K562 (cell line): Measurements from ENCODE around the gene CENPP. TPM values are rescaled to one million over a fixed set of nuclear protein-coding genes. Genes with fewer than 3 reads are reported as not detected.

ENCODE experiments used
- ATAC-seq: fragments of 200-7000 bp; cut with Tn5 transposase; 3 replicates; pipeline ENCODE4 v1.9.1; 2020; ENCODE audit warnings: moderate library complexity
- BruUV-seq: library from RNA; stranded (reverse); fragments of 400-500 nt; replicated peaks from 2 replicates; lab custom pipeline; 2021; lab: Mats Ljungman, UMichigan
- CTCF ChIA-PET: fragments of 300-600 bp; formaldehyde crosslinking; extraction: SDS; loops from one replicate; lab custom pipeline; 2021; ENCODE audit warnings: low intra/inter-chr PET ratio; lab: Yijun Ruan, JAX
- POLR2A ChIA-PET: fragments of 300-600, 350-650 bp; sonication (Branson Sonifier 250); formaldehyde crosslinking; extraction: SDS; loops from one replicate; lab custom pipeline; 2021; ENCODE audit warnings: antibody characterized with exemption, inconsistent platforms; lab: Yijun Ruan, JAX
- DNase-seq, 4 experiments: peaks; one replicate each; pipeline versions ENCODE4 v3.0.0 to v3.0.0-alpha.2; 2011 to 2018; ENCODE audit warnings: low spot score in 3 of 4, mixed read lengths in 3 of 4; ENCODE audit errors: extremely low read depth in 1 of 4
- FAIRE-seq: peaks from 2 replicates; lab custom pipeline; 2011; peaks lifted over from hg19 to GRCh38; lab: Jason Lieb, UNC
- H2AFZ ChIP-seq: 2 replicates; pipeline ENCODE4 v1.6.0; 2011; ENCODE audit warnings: low read depth, low read length, control low read depth, inconsistent platforms
- H3K27ac ChIP-seq: fragments of 200-600 bp; 3 replicates; pipeline ENCODE4 v1.8.0; 2011; ENCODE audit warnings: low read depth, mild to moderate bottlenecking, control low read depth, inconsistent platforms, low read length, moderate library complexity, mixed read lengths; ENCODE audit errors: extremely low read depth
- H3K27me3 ChIP-seq, 2 experiments: fragments of 300-600 bp in 1 of 2; 2 replicates in 1 of 2; 3 replicates in 1 of 2; pipeline versions ENCODE4 v1.6.0 to v1.8.0; 2011; ENCODE audit warnings: inconsistent platforms in 2 of 2, low read length in 2 of 2, mild to moderate bottlenecking in 1 of 2, mixed read lengths in 1 of 2, moderate library complexity in 1 of 2; ENCODE audit not compliant: control insufficient read depth in 2 of 2, insufficient read depth in 2 of 2
- H3K36me3 ChIP-seq: fragments of 300-600 bp; 3 replicates; pipeline ENCODE4 v1.8.0; 2011; ENCODE audit warnings: mild to moderate bottlenecking, low read length, inconsistent platforms; ENCODE audit not compliant: control insufficient read depth, insufficient read depth
- H3K4me1 ChIP-seq, 2 experiments: fragments of 200-600 bp in 1 of 2; replicated peaks in 1 of 2; 2 replicates in 1 of 2; 3 replicates in 1 of 2; pipeline versions ENCODE4 v1.5.1 to v1.8.0; 2011; ENCODE audit warnings: inconsistent platforms in 2 of 2, low read length in 2 of 2, mild to moderate bottlenecking in 1 of 2, mixed read lengths in 1 of 2, moderate library complexity in 1 of 2; ENCODE audit not compliant: control insufficient read depth in 2 of 2, insufficient read depth in 2 of 2
- H3K4me2 ChIP-seq: 2 replicates; pipeline ENCODE4 v1.6.1; 2011; ENCODE audit warnings: low read length, control low read depth, inconsistent platforms, mixed read lengths; ENCODE audit not compliant: insufficient read depth
- H3K4me3 ChIP-seq: fragments of 200-600 bp; sonication (generic), shearing (Covaris generic); 2 replicates; pipeline ENCODE4 v1.5.1; 2016; ENCODE audit warnings: control low read depth, inconsistent platforms
- H3K79me2 ChIP-seq: fragments of 200-600 bp; 3 replicates; pipeline ENCODE4 v1.8.0; 2011; ENCODE audit warnings: low read length, inconsistent platforms; ENCODE audit not compliant: control insufficient read depth, insufficient read depth
- H3K9ac ChIP-seq, 2 experiments: 2 replicates each; pipeline versions ENCODE4 v1.6.0 to v1.6.1; 2011; ENCODE audit warnings: low read depth in 2 of 2, low read length in 2 of 2, control low read depth in 1 of 2, inconsistent platforms in 1 of 2, mild to moderate bottlenecking in 1 of 2, mixed read lengths in 1 of 2; ENCODE audit not compliant: insufficient read depth in 1 of 2
- H3K9me1 ChIP-seq: one replicate; pipeline ENCODE4 v1.6.0; 2011; ENCODE audit warnings: inconsistent platforms, mild to moderate bottlenecking, low read length, moderate library complexity; ENCODE audit not compliant: control insufficient read depth, insufficient read depth
- H3K9me3 ChIP-seq: replicated peaks from 2 replicates; pipeline ENCODE4 v1.5.1; 2011; ENCODE audit warnings: low read depth, low read length, inconsistent platforms; ENCODE audit not compliant: control insufficient read depth, insufficient read depth
- H4K20me1 ChIP-seq: replicated peaks from 2 replicates; pipeline ENCODE4 v1.6.1; 2011; ENCODE audit warnings: low read length, inconsistent platforms, mixed read lengths; ENCODE audit not compliant: control insufficient read depth, insufficient read depth
- CTCF ChIP-seq, 3 experiments: IDR thresholded peaks in 2 of 3; conservative IDR thresholded peaks in 1 of 3; 2 replicates each; pipeline ENCODE4 v1.5.1; 2011 to 2012; ENCODE audit warnings: low read length in 3 of 3, mild to moderate bottlenecking in 3 of 3, control low read depth in 2 of 3, improper control_type of control experiment in 1 of 3, inconsistent platforms in 1 of 3, low read depth in 1 of 3, mixed read lengths in 1 of 3, moderate library complexity in 1 of 3; ENCODE audit not compliant: insufficient read depth in 2 of 3
- ETV1 ChIP-seq: fragments of 450-650 bp; conservative IDR thresholded peaks from 2 replicates; pipeline ENCODE4 v1.6.1; 2016; ENCODE audit warnings: missing genetic modification characterization, control low read depth, low read depth, missing compliant biosample characterization
- FOXJ2 ChIP-seq: fragments of 200-800 bp; sonication (Bioruptor generic); IDR thresholded peaks from 2 replicates; pipeline ENCODE4 v1.6.1; 2016; ENCODE audit warnings: missing genetic modification characterization, missing compliant biosample characterization
- HDGF ChIP-seq: fragments of 450-650 bp; IDR thresholded peaks from 2 replicates; pipeline ENCODE4 v1.6.1; 2016
- RAD21 ChIP-seq, 2 experiments: fragments of 250-450 bp in 1 of 2; fragments of 450-650 bp in 1 of 2; sonication (Bioruptor Pico) in 1 of 2; formaldehyde crosslinking in 1 of 2; IDR thresholded peaks in 1 of 2; conservative IDR thresholded peaks in 1 of 2; 2 replicates each; pipeline versions ENCODE4 v1.4.0 to v1.8.0; 2020 to 2022; ENCODE audit warnings: mild to moderate bottlenecking in 2 of 2, moderate library complexity in 1 of 2
- WGBS: fragments of 100-300 bp; shearing (Covaris generic); methylation state at CpG from one replicate; pipeline ENCODE4 v1.1.6; 2016; ENCODE audit warnings: low coverage, mixed read lengths; ENCODE audit not compliant: insufficient coverage; ENCODE audit errors: missing lambda C conversion rate; 5-methylcytosine and 5-hydroxymethylcytosine counted together
- in situ Hi-C: fragments of 300-500 bp; cut with MboI; formaldehyde crosslinking; loops from 4 replicates; pipeline ENCODE4 v1.15.0; 2018; ENCODE audit warnings: inconsistent platforms, mixed read lengths
- intact Hi-C: fragments of 100-400 bp; cut with micrococcal nuclease; formaldehyde crosslinking; loops from 2 replicates; pipeline ENCODE4 v1.14.2; 2022
- polyA plus RNA-seq, 8 experiments: library from polyadenylated mRNA; depleted of rRNA in 4 of 8; stranded (reverse) in 5 of 8; unstranded in 3 of 8; fragments of >200 nt; fragmentation: Nextera tagmentation in 2 of 8; fragmentation: Illumina TruSeq in 1 of 8; extraction: Ambion mirVana in 2 of 8; extraction: Trizol in 1 of 8; gene quantifications; 2 replicates each; pipeline versions ENCODE4 v1.2.1 to v1.2.3, GENCODE V29; 2011 to 2014; ENCODE audit warnings: inconsistent platforms in 1 of 8, missing spikeins in 1 of 8
- total RNA-seq, 7 experiments: library from RNA; depleted of rRNA in 6 of 7; stranded (reverse); fragments of >200 nt in 6 of 7; fragmentation: Illumina TruSeq in 2 of 7; extraction: Trizol in 2 of 7; gene quantifications; 2 replicates each; pipeline versions ENCODE4 v1.2.1 to v1.2.3, GENCODE V29; 2011 to 2021; ENCODE audit warnings: low replicate concordance in 1 of 7

Gene CENPP
- total and polyA plus RNA-seq, 9 of the 15 experiments (the other 6 are each of a cell fraction or from before 2014, with no cell fraction given), result 8.0 to 28.5 (median 17.9) TPM

DNA sequence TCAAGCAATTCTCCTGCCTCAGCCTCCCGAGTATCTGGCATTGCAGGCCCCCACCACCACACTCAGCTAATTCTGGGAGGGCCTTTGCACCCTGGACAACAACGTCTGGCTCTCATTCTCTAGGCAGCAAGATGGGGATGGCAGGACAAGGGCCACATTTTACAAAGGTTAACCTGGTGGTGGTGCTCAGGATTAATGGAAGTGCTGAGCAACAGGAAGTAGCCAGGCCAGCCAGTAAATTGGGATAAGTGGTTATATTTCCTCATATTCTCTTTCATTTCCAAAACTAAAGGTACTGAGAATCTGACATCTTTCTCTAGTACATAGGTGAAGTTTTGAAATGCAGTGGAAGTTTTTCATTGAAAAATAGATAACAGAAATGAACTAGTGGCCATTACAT is 181.3 kb downstream of the CENPP start:
- BruUV-seq, result no TSS peak
- peaks cover 8 to 19% of the 10 kb centered on the region in 2 experiments for H3K4me1 ChIP-seq
- H3K79me2 ChIP-seq, result no peaks in the 10 kb centered on the region
- FAIRE-seq (no peak), DNase-seq (no peak), ATAC-seq (no peak)
- ChIA-PET CTCF (interaction anchor here (1.4 kb wide), 1 partner anchor 128 kb away, joined by 6 read pairs; no protein-coding TSS in a partner anchor), POLR2A (interaction anchor here (1.2 kb wide), 1 partner anchor 11 kb away, joined by 4 read pairs; no protein-coding TSS in a partner anchor)
- intact Hi-C loops, result loop anchor here (1.0 kb wide), 1 partner anchor 127 kb away; no protein-coding TSS in a partner anchor
- 34% methylated on average over 2 of the region's 2 CpGs for WGBS
- no peak overlapping the region for H3K4me2 ChIP-seq
- TF ChIP-seq CTCF (IDR thresholded peaks at IDR 0.05 in 2 of 3, conservative IDR thresholded peaks at IDR 0.05 in 1 of 3; ENCODE audit: insufficient read depth in 2 of 3, low read depth in 1 of 3, low read length in 3 of 3), result peak in 1 of 3 experiments; percentile 23; a peak in 1 of 6 replicates
- TF ChIP-seq FOXJ2 (tag), result no peak
- no peak for TF ChIP-seq HDGF
- 0 out of 2 replicates have a peak, but pooled peaks have one; percentile 39 for TF ChIP-seq ETV1 (tag)
- TF ChIP-seq RAD21 (CRISPR knock-in tag; conservative IDR thresholded peaks at IDR 0.05 in 1 of 2, IDR thresholded peaks at IDR 0.05 in 1 of 2), result peak in 1 of 2 experiments; percentile 29; a peak in 1 of 4 replicates
- H3K9ac ChIP-seq, result no peak overlapping the region
- H4K20me1 ChIP-seq, result no peaks in the 10 kb centered on the region
- no peaks in the 10 kb centered on the region for H3K36me3 ChIP-seq
- no peaks in the 10 kb centered on the region for H3K27me3 ChIP-seq
- H3K9me1 ChIP-seq, result no peaks in the 10 kb centered on the region
- in situ Hi-C loops, result no loop called here
- no peak overlapping the region for H2AFZ ChIP-seq
- no peaks in the 10 kb centered on the region for H3K9me3 ChIP-seq
- H3K27ac ChIP-seq, result no peak overlapping the region
- H3K4me3 ChIP-seq, result no peak overlapping the region
